K562 (cell line): Measurements from ENCODE around the gene ATP6V1G1. TPM values are rescaled to one million over a fixed set of nuclear protein-coding genes. Genes with fewer than 3 reads are reported as not detected.

ENCODE experiments used
- ATAC-seq: fragments of 200-7000 bp; cut with Tn5 transposase; 3 replicates; pipeline ENCODE4 v1.9.1; 2020; ENCODE audit warnings: moderate library complexity
- BruUV-seq: library from RNA; stranded (reverse); fragments of 400-500 nt; replicated peaks from 2 replicates; lab custom pipeline; 2021; lab: Mats Ljungman, UMichigan
- CTCF ChIA-PET: fragments of 300-600 bp; formaldehyde crosslinking; extraction: SDS; loops from one replicate; lab custom pipeline; 2021; ENCODE audit warnings: low intra/inter-chr PET ratio; lab: Yijun Ruan, JAX
- POLR2A ChIA-PET: fragments of 300-600, 350-650 bp; sonication (Branson Sonifier 250); formaldehyde crosslinking; extraction: SDS; loops from one replicate; lab custom pipeline; 2021; ENCODE audit warnings: antibody characterized with exemption, inconsistent platforms; lab: Yijun Ruan, JAX
- DNase-seq, 4 experiments: peaks; one replicate each; pipeline versions ENCODE4 v3.0.0 to v3.0.0-alpha.2; 2011 to 2018; ENCODE audit warnings: low spot score in 3 of 4, mixed read lengths in 3 of 4; ENCODE audit errors: extremely low read depth in 1 of 4
- FAIRE-seq: peaks from 2 replicates; lab custom pipeline; 2011; peaks lifted over from hg19 to GRCh38; lab: Jason Lieb, UNC
- H2AFZ ChIP-seq: 2 replicates; pipeline ENCODE4 v1.6.0; 2011; ENCODE audit warnings: low read depth, low read length, control low read depth, inconsistent platforms
- H3K27ac ChIP-seq: fragments of 200-600 bp; 3 replicates; pipeline ENCODE4 v1.8.0; 2011; ENCODE audit warnings: low read depth, mild to moderate bottlenecking, control low read depth, inconsistent platforms, low read length, moderate library complexity, mixed read lengths; ENCODE audit errors: extremely low read depth
- H3K27me3 ChIP-seq, 2 experiments: fragments of 300-600 bp in 1 of 2; 2 replicates in 1 of 2; 3 replicates in 1 of 2; pipeline versions ENCODE4 v1.6.0 to v1.8.0; 2011; ENCODE audit warnings: inconsistent platforms in 2 of 2, low read length in 2 of 2, mild to moderate bottlenecking in 1 of 2, mixed read lengths in 1 of 2, moderate library complexity in 1 of 2; ENCODE audit not compliant: control insufficient read depth in 2 of 2, insufficient read depth in 2 of 2
- H3K36me3 ChIP-seq: fragments of 300-600 bp; 3 replicates; pipeline ENCODE4 v1.8.0; 2011; ENCODE audit warnings: mild to moderate bottlenecking, low read length, inconsistent platforms; ENCODE audit not compliant: control insufficient read depth, insufficient read depth
- H3K4me1 ChIP-seq, 2 experiments: fragments of 200-600 bp in 1 of 2; replicated peaks in 1 of 2; 2 replicates in 1 of 2; 3 replicates in 1 of 2; pipeline versions ENCODE4 v1.5.1 to v1.8.0; 2011; ENCODE audit warnings: inconsistent platforms in 2 of 2, low read length in 2 of 2, mild to moderate bottlenecking in 1 of 2, mixed read lengths in 1 of 2, moderate library complexity in 1 of 2; ENCODE audit not compliant: control insufficient read depth in 2 of 2, insufficient read depth in 2 of 2
- H3K4me2 ChIP-seq: 2 replicates; pipeline ENCODE4 v1.6.1; 2011; ENCODE audit warnings: low read length, control low read depth, inconsistent platforms, mixed read lengths; ENCODE audit not compliant: insufficient read depth
- H3K4me3 ChIP-seq: fragments of 200-600 bp; sonication (generic), shearing (Covaris generic); 2 replicates; pipeline ENCODE4 v1.5.1; 2016; ENCODE audit warnings: control low read depth, inconsistent platforms
- H3K79me2 ChIP-seq: fragments of 200-600 bp; 3 replicates; pipeline ENCODE4 v1.8.0; 2011; ENCODE audit warnings: low read length, inconsistent platforms; ENCODE audit not compliant: control insufficient read depth, insufficient read depth
- H3K9ac ChIP-seq, 2 experiments: 2 replicates each; pipeline versions ENCODE4 v1.6.0 to v1.6.1; 2011; ENCODE audit warnings: low read depth in 2 of 2, low read length in 2 of 2, control low read depth in 1 of 2, inconsistent platforms in 1 of 2, mild to moderate bottlenecking in 1 of 2, mixed read lengths in 1 of 2; ENCODE audit not compliant: insufficient read depth in 1 of 2
- H3K9me1 ChIP-seq: one replicate; pipeline ENCODE4 v1.6.0; 2011; ENCODE audit warnings: inconsistent platforms, mild to moderate bottlenecking, low read length, moderate library complexity; ENCODE audit not compliant: control insufficient read depth, insufficient read depth
- H3K9me3 ChIP-seq: replicated peaks from 2 replicates; pipeline ENCODE4 v1.5.1; 2011; ENCODE audit warnings: low read depth, low read length, inconsistent platforms; ENCODE audit not compliant: control insufficient read depth, insufficient read depth
- H4K20me1 ChIP-seq: replicated peaks from 2 replicates; pipeline ENCODE4 v1.6.1; 2011; ENCODE audit warnings: low read length, inconsistent platforms, mixed read lengths; ENCODE audit not compliant: control insufficient read depth, insufficient read depth
- ATF4 ChIP-seq: fragments of 450-650 bp; formaldehyde crosslinking; IDR thresholded peaks from 2 replicates; pipeline ENCODE4 v1.4.0; 2022; ENCODE audit warnings: mild to moderate bottlenecking, moderate library complexity
- GTF3C2 ChIP-seq: IDR thresholded peaks from 3 replicates; pipeline ENCODE4 v1.6.1; 2011; ENCODE audit warnings: borderline replicate concordance, mild to moderate bottlenecking, moderate library complexity; ENCODE audit not compliant: insufficient read length; ENCODE audit errors: extremely low read depth
- LCOR ChIP-seq: sonication (generic); formaldehyde crosslinking; IDR thresholded peaks from 2 replicates; pipeline ENCODE4 v1.8.0; 2022; ENCODE audit warnings: mild to moderate bottlenecking, missing genetic modification reagents
- MAFK ChIP-seq: IDR thresholded peaks from 2 replicates; pipeline ENCODE4 v1.6.1; 2011; ENCODE audit warnings: low read length, improper control_type of control experiment
- MCM5 ChIP-seq: fragments of 450-650 bp; IDR thresholded peaks from 2 replicates; pipeline ENCODE4 v1.6.1; 2016; ENCODE audit warnings: low read depth
- ZNF444 ChIP-seq: fragments of 250-450 bp; sonication (Bioruptor Pico); IDR thresholded peaks from 2 replicates; pipeline ENCODE4 v1.4.0; 2020; ENCODE audit warnings: mild to moderate bottlenecking, moderate library complexity
- ZNF695 ChIP-seq: fragments of 450-650 bp; formaldehyde crosslinking; IDR thresholded peaks from 2 replicates; pipeline ENCODE4 v1.4.0; 2020; ENCODE audit warnings: mild to moderate bottlenecking, moderate library complexity
- ZNF79 ChIP-seq: fragments of 250-450 bp; sonication (Bioruptor Pico); IDR thresholded peaks from 2 replicates; pipeline ENCODE4 v1.4.0; 2020; ENCODE audit warnings: low read depth, mild to moderate bottlenecking, moderate library complexity
- ZSCAN29 ChIP-seq: fragments of 450-650 bp; IDR thresholded peaks from 2 replicates; pipeline ENCODE4 v1.6.1; 2017
- WGBS: fragments of 100-300 bp; shearing (Covaris generic); methylation state at CpG from one replicate; pipeline ENCODE4 v1.1.6; 2016; ENCODE audit warnings: low coverage, mixed read lengths; ENCODE audit not compliant: insufficient coverage; ENCODE audit errors: missing lambda C conversion rate; 5-methylcytosine and 5-hydroxymethylcytosine counted together
- in situ Hi-C: fragments of 300-500 bp; cut with MboI; formaldehyde crosslinking; loops from 4 replicates; pipeline ENCODE4 v1.15.0; 2018; ENCODE audit warnings: inconsistent platforms, mixed read lengths
- intact Hi-C: fragments of 100-400 bp; cut with micrococcal nuclease; formaldehyde crosslinking; loops from 2 replicates; pipeline ENCODE4 v1.14.2; 2022
- polyA plus RNA-seq, 8 experiments: library from polyadenylated mRNA; depleted of rRNA in 4 of 8; stranded (reverse) in 5 of 8; unstranded in 3 of 8; fragments of >200 nt; fragmentation: Nextera tagmentation in 2 of 8; fragmentation: Illumina TruSeq in 1 of 8; extraction: Ambion mirVana in 2 of 8; extraction: Trizol in 1 of 8; gene quantifications; 2 replicates each; pipeline versions ENCODE4 v1.2.1 to v1.2.3, GENCODE V29; 2011 to 2014; ENCODE audit warnings: inconsistent platforms in 1 of 8, missing spikeins in 1 of 8
- total RNA-seq, 7 experiments: library from RNA; depleted of rRNA in 6 of 7; stranded (reverse); fragments of >200 nt in 6 of 7; fragmentation: Illumina TruSeq in 2 of 7; extraction: Trizol in 2 of 7; gene quantifications; 2 replicates each; pipeline versions ENCODE4 v1.2.1 to v1.2.3, GENCODE V29; 2011 to 2021; ENCODE audit warnings: low replicate concordance in 1 of 7
- TF ChIP-seq, protein P1 (sequence below): fragments of 250-450 bp; sonication (Bioruptor Pico); IDR thresholded peaks from 2 replicates; pipeline ENCODE4 v1.5.0; 2020; ENCODE audit warnings: mild to moderate bottlenecking, borderline replicate concordance
- TF ChIP-seq, protein P2 (sequence below): sonication (generic); formaldehyde crosslinking; IDR thresholded peaks from 2 replicates; pipeline ENCODE4 v1.8.0; 2023; ENCODE audit warnings: missing genetic modification reagents, mild to moderate bottlenecking, borderline replicate concordance

ATP6V1G1 gene
- total and polyA plus RNA-seq, 9 of the 15 experiments (the other 6 are each of a cell fraction or from before 2014, with no cell fraction given): 88.4 to 492 (median 193) TPM

DNA sequence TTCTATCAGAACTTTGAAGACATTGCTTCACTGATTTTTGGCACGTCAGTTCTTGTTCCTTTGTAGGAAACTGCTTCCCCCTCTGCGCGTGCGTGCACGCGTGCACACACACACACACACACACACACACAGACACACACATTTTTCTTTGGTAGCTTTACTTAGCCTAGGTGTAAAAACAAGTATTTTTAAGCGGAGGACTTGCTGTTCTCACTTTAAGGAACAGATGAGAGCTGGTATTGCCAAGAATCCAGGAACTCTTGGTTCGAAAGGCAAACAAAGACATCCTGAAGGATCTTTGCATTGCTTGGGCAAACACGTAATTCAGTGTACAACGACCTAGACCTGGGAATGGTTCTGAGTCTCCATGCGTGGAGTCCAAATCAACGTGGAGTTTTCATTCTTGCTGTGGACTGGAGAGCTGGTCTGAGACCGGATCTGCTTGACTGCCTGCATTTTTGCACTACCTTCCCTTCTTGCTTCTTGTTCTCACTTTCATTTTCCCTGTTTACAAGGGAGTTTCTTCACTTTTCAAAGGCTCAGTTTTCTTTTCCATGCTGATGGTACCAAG, 31.7 kb downstream of the ATP6V1G1 start:
- Histone ChIP-seq H3K27me3 (no peaks in the 10 kb centered on the region), H2AFZ (no peak overlapping the region), H3K36me3 (peaks cover 25% of the 10 kb centered on the region; the same call in 2 of the 3 replicates), H3K9me3 (peaks cover 7% of the 10 kb centered on the region), H3K4me3 (no peak overlapping the region), H3K4me2 (no peak overlapping the region), H3K4me1 (peaks cover 5 to 6% of the 10 kb centered on the region in 2 experiments), H3K9me1 (no peaks in the 10 kb centered on the region), H3K27ac (no peak overlapping the region), H3K79me2 (peaks cover 11% of the 10 kb centered on the region; the same call in 2 of the 3 replicates), H4K20me1 (no peaks in the 10 kb centered on the region), H3K9ac (no peak overlapping the region)
- intact Hi-C loops: no loop called here
- BruUV-seq: no TSS peak
- CTCF ChIA-PET: no interaction called here
- WGBS: 92% methylated on average over 13 of the region's 13 CpGs
- ATAC-seq (no peak), FAIRE-seq (no peak), DNase-seq (no peak)
- POLR2A ChIA-PET: no interaction called here
- in situ Hi-C loops: no loop called here
- TF ChIP-seq ZNF79 (CRISPR knock-in tag) (no peak), MAFK (no peak), ZNF695 (CRISPR knock-in tag) (no peak), ZSCAN29 (no peak), LCOR (CRISPR knock-in tag) (no peak), MCM5 (no peak), ZNF444 (CRISPR knock-in tag) (no peak), ATF4 (CRISPR knock-in tag) (no peak), GTF3C2 (no peak)
- TF ChIP-seq, protein P1, sequence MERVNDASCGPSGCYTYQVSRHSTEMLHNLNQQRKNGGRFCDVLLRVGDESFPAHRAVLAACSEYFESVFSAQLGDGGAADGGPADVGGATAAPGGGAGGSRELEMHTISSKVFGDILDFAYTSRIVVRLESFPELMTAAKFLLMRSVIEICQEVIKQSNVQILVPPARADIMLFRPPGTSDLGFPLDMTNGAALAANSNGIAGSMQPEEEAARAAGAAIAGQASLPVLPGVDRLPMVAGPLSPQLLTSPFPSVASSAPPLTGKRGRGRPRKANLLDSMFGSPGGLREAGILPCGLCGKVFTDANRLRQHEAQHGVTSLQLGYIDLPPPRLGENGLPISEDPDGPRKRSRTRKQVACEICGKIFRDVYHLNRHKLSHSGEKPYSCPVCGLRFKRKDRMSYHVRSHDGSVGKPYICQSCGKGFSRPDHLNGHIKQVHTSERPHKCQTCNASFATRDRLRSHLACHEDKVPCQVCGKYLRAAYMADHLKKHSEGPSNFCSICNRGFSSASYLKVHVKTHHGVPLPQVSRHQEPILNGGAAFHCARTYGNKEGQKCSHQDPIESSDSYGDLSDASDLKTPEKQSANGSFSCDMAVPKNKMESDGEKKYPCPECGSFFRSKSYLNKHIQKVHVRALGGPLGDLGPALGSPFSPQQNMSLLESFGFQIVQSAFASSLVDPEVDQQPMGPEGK: no peak
- TF ChIP-seq, protein P2, sequence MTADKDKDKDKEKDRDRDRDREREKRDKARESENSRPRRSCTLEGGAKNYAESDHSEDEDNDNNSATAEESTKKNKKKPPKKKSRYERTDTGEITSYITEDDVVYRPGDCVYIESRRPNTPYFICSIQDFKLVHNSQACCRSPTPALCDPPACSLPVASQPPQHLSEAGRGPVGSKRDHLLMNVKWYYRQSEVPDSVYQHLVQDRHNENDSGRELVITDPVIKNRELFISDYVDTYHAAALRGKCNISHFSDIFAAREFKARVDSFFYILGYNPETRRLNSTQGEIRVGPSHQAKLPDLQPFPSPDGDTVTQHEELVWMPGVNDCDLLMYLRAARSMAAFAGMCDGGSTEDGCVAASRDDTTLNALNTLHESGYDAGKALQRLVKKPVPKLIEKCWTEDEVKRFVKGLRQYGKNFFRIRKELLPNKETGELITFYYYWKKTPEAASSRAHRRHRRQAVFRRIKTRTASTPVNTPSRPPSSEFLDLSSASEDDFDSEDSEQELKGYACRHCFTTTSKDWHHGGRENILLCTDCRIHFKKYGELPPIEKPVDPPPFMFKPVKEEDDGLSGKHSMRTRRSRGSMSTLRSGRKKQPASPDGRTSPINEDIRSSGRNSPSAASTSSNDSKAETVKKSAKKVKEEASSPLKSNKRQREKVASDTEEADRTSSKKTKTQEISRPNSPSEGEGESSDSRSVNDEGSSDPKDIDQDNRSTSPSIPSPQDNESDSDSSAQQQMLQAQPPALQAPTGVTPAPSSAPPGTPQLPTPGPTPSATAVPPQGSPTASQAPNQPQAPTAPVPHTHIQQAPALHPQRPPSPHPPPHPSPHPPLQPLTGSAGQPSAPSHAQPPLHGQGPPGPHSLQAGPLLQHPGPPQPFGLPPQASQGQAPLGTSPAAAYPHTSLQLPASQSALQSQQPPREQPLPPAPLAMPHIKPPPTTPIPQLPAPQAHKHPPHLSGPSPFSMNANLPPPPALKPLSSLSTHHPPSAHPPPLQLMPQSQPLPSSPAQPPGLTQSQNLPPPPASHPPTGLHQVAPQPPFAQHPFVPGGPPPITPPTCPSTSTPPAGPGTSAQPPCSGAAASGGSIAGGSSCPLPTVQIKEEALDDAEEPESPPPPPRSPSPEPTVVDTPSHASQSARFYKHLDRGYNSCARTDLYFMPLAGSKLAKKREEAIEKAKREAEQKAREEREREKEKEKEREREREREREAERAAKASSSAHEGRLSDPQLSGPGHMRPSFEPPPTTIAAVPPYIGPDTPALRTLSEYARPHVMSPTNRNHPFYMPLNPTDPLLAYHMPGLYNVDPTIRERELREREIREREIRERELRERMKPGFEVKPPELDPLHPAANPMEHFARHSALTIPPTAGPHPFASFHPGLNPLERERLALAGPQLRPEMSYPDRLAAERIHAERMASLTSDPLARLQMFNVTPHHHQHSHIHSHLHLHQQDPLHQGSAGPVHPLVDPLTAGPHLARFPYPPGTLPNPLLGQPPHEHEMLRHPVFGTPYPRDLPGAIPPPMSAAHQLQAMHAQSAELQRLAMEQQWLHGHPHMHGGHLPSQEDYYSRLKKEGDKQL (CRISPR knock-in tag): no peak
